Stimulated activated naive CD8-positive, alpha-beta T cell treated with anti-CD3 and anti-CD28 coated beads, Interleukin-15, Interleukin-2, amounts not matched to agents 100 U/mL and 50 U/mL, for 24 hours (primary cell): ENCODE results near the gene SPIB.
"Not testable (repeated sequence)": the region's sequence is repeated elsewhere in the genome, so short reads cannot be mapped to it uniquely, and the experiment has no call there.

Experiments
- ATAC-seq: fragments of 150-1000 bp; cut with Tn5 transposase; one replicate; pipeline ENCODE4 v1.10.0; 2021
- DNase-seq: peaks from one replicate; pipeline ENCODE4 v3.0.0; 2021

Gene SPIB

DNA sequence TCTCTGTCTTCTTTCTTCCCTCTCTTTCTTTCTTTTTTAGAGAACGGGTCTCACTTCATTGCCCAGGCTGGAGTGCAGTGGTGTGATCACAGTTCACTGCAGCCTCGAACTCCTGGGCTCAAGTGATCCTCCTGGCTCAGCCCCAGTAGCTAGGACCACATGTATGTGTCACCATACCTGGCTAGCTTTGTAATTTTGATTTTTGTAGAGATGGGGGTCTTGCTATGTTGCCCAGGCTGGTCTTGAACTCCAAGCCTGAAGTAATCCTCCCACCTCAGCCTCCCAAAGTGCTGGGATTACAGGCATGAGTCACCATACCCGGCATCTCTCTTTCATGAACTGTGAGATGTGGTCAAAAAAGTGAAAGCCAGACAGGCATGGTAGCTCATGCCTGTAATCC lies 54.6 kb downstream of the SPIB start:
- ATAC-seq, DNase-seq: not testable (repeated sequence)

DNA sequence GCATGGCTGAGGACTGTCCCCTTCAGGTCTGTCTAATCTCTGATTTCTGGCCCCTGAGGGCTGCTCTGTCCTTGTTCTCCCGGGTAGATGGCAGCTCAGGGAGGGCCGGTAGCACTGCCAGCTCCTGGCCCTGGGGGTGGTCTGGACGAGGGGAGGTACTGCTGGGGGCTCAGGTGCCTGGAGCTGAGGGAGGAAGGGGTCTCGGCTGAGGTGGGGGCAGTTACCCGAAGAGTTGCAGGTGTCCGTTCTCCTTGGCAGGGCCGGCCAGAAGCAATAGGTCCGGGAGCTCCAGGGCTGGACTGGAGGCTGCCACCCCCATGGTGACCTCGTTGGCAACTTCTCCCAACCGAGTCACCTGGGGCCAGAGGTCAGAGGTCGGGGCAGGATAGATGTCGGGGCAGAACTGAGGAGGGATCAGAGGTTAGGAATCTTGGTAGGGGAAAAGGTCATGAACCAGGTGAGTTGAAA lies 56.4 kb downstream of the SPIB start:
- ATAC-seq = no peak
- DNase-seq = no peak

DNA sequence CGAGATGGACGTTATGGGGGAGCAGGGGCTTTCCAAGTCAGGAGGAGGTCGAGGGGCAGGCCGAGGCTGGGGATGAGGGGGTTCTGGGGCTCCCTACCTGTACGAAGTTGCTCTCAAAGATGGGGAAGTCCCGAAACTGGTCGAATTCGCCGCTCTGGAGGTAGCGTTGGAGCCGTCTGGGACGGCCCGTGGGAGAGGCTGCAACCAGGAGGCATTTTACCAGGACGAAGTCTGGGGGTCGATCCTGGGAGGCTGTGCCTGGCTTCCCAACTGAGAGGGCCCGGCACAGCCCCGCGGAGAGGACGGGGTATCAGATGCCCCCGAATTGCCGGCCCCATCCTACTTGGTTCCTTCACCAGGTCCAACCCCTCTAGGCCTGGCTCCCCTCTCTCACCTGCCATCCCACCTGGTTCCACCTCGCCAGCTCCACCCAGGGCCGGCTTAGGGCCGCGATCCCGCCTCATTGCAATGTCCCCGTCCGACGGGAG lies 57.0 kb downstream of the SPIB start:
- DNase-seq = no peak
- no peak for ATAC-seq

DNA sequence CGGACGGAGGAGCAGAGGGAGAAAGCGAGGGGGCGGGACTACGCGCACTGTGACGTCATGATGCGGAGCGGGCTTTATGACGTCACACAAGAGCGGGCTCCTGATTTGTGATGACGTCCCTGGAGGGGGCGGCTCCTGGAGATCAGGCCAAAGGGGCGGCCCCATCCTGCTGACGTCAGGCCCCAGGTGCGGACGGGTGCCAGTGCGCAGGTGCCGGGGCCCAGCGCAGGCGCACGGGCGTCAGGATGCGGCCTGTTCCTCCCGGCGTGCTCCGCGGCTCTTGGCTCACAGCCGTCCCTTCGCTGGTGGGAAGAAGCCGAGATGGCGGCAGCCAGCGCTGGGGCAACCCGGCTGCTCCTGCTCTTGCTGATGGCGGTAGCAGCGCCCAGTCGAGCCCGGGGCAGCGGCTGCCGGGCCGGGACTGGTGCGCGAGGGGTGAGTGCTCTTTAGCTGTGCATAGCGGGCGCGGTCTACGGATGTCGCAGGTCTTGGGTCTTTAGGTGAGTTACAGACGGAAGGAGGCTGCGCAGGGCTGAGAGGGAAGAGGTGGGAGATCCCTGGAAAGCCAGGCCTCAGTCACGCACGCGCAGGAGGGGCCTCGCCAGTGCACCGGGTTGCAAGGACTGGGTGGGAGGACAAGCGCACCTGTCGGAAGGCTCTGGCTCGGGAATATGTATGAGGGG lies 57.6 kb downstream of the SPIB start, which contains the start of the genes EMC10 and GARIN5A:
Gene EMC10, plus strand, starts transcription at position 284 of the 683 bp plus-strand sequence. Its CDS starts 38 bp downstream, at position 322.
Gene GARIN5A, minus strand, starts transcription at position 625 of the 683 bp plus-strand sequence. Its CDS starts 460 bp downstream, at position 165.
- DNase-seq (peak; percentile 96), ATAC-seq (peak; percentile 96)

- ATAC-seq (no peak), DNase-seq (no peak)
Observed at GRCh38 chr19:50476907-50477238, 58.1 kb downstream of the SPIB start.

DNA sequence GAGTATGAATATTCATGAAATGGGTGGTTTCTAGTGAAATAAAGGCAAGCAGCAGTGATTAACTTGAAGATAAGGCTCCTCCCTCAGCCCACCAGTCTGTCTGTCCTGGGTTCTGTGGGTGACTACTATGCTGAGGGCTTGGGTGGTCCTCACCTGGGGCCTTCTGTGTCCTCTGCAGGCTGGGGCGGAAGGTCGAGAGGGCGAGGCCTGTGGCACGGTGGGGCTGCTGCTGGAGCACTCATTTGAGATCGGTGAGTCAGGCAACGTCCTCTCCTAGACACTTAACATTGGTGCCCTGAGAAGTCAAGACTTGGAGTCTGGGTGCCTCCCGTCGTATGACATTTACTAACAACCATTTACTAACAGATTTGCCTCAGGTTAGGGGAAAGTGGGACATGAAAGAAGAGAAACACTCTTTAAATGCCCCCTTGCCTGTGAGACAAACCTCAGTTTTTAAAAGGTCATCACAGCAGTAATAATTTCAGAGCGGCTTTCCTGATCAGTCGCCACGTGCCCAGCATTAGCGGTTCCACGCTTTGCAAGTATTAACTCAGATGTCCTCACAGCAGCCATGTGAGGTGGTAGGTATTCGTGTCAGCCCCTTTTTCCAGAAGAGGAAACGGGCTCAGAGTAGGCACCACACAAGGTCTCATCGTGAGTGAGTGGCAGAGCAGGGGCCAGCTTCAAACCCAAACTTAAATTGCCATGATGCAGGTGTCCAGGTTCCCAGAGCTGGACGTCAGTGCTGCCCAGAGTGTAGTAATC lies 59.2 kb downstream of the SPIB start:
- no peak for ATAC-seq
- DNase-seq = no peak

DNA sequence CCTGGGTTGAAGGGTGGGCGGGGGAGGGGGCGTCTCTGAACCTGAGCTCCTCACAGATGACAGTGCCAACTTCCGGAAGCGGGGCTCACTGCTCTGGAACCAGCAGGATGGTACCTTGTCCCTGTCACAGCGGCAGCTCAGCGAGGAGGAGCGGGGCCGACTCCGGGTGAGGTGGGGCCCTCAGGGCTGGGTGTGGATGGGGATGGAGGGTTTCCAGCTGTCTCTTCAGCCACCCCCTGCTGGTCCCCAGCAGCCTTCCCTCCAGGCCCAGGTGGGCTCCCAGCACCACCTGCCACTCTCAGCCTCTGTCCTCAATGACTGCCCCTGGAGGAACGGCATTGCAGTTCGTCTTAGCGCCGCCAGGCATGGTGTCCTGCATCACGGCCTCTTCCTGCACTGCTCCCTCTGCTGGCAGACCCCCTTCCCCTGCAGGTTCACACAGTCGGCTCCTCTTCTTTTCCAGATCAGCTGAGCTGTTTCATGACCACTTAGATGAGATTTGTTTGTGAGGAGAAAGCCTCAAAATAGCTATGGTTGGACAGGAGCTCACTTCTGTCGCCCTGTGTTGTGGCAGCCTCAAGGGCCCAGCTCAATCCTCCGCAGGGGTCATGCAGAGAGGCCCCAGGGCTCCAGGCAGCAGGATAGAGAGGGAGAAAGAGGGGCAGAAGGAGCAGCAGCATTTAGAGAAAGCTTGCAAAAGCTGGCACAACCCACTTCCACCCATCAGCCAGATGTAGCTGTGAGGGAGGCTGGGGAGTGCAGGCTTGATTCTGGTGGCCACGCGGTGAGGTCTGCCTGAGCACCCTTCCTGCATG lies 60.4 kb downstream of the SPIB start:
- no peak for ATAC-seq
- DNase-seq = peak; percentile 37

GRCh38 chr19:50479761-50480251 lies 61.1 kb downstream of the SPIB start:
- ATAC-seq (no peak), DNase-seq (no peak)

DNA sequence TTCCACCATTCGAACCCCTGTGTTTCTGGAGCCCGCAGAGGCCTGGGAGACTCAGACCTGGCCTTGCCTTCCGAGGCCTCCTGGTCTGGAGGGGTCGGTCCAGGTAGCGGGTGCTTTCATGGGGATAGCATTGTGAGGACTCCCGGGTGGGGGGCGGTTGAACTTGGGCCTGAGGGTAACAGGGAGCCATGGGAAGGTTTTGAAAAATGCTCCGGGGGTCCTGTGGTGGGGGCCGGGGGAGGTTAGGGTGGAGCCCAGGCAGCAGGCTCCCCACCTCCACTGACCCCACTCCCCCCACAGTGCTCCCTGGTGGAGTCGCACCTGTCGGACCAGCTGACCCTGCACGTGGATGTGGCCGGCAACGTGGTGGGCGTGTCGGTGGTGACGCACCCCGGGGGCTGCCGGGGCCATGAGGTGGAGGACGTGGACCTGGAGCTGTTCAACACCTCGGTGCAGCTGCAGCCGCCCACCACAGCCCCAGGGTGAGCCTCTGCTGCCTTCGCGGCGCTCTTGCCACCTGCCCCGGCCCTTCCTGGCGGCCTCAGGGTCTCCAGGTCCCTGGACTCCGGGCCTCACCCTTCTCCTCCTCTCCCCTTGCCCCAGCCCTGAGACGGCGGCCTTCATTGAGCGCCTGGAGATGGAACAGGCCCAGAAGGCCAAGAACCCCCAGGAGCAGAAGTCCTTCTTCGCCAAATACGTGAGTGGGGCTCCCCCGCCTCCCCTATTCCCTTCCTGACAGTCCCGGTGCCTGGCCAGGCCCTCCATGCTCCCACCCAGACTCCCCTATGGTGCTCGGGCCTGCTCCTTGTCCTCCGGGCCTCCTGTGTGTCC lies 61.8 kb downstream of the SPIB start:
- ATAC-seq (no peak), DNase-seq (no peak)
